Measurements from ENCODE around the gene BICDL1. TPM values are rescaled to one million over a fixed set of nuclear protein-coding genes. Genes with fewer than 3 reads are reported as not detected.

Gene BICDL1
- total RNA-seq, 1 experiment from 2014 or later: 14.4 TPM

DNA sequence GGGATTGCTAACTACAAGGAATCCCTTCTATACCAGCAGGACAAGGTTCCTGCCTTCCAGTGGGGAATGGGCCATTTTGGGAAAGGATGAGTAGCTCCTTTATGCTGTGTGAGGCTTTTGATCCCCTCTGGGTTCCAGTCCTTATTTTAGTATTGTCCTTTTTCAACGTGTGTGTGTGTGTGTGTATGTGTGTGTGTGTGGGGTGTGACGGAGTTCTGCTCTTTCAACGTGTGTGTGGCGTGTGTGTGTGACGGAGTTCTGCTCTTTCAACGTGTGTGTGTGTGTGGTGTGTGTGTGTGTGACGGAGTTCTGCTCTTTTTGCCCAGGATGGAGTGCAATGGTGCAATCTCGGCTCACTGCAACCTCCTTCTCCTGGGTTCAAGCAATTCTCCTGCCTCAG is 100.1 kb downstream of the BICDL1 start:
- TF ChIP-seq, protein P1, sequence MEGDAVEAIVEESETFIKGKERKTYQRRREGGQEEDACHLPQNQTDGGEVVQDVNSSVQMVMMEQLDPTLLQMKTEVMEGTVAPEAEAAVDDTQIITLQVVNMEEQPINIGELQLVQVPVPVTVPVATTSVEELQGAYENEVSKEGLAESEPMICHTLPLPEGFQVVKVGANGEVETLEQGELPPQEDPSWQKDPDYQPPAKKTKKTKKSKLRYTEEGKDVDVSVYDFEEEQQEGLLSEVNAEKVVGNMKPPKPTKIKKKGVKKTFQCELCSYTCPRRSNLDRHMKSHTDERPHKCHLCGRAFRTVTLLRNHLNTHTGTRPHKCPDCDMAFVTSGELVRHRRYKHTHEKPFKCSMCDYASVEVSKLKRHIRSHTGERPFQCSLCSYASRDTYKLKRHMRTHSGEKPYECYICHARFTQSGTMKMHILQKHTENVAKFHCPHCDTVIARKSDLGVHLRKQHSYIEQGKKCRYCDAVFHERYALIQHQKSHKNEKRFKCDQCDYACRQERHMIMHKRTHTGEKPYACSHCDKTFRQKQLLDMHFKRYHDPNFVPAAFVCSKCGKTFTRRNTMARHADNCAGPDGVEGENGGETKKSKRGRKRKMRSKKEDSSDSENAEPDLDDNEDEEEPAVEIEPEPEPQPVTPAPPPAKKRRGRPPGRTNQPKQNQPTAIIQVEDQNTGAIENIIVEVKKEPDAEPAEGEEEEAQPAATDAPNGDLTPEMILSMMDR (conservative IDR thresholded peaks at IDR 0.05): no peak
- TF ChIP-seq EZH2 (IDR thresholded peaks at IDR 0.05; ENCODE audit: low read depth): no peak
- H3K27ac ChIP-seq: no peak overlapping the region
- peaks cover 10% of the 10 kb centered on the region; the same call in 1 of the 2 replicates for H3F3A ChIP-seq (ENCODE audit: insufficient read depth, low read depth)
- H2AFZ ChIP-seq: no peak overlapping the region
- no peaks in the 10 kb centered on the region for H4K20me1 ChIP-seq (ENCODE audit: insufficient read depth)
- H3K27me3 ChIP-seq (ENCODE audit: insufficient read depth, low read depth): no peaks in the 10 kb centered on the region
- POLR2A ChIA-PET (ENCODE audit: unreplicated experiment): no interaction called here
- DNase-seq: no peak
- CTCF ChIA-PET: no interaction called here
- peaks cover 22% of the 10 kb centered on the region for H3K4me1 ChIP-seq (replicated peaks; ENCODE audit: insufficient read depth)
- no peaks in the 10 kb centered on the region for H3K36me3 ChIP-seq (ENCODE audit: low read depth)
- intact Hi-C loops (cut with micrococcal nuclease; ENCODE audit: unreplicated experiment): no loop called here
- no peaks in the 10 kb centered on the region for H3K9me2 ChIP-seq (ENCODE audit: insufficient read depth)
- H3K4me3 ChIP-seq: no peak overlapping the region
- H3K9me3 ChIP-seq (ENCODE audit: insufficient read depth, low read depth): no peaks in the 10 kb centered on the region
- no peak overlapping the region for H3K4me2 ChIP-seq
- no TSS peak for BruUV-seq (replicated peaks)
- H3K79me2 ChIP-seq (ENCODE audit: low read depth): no peaks in the 10 kb centered on the region

DNA sequence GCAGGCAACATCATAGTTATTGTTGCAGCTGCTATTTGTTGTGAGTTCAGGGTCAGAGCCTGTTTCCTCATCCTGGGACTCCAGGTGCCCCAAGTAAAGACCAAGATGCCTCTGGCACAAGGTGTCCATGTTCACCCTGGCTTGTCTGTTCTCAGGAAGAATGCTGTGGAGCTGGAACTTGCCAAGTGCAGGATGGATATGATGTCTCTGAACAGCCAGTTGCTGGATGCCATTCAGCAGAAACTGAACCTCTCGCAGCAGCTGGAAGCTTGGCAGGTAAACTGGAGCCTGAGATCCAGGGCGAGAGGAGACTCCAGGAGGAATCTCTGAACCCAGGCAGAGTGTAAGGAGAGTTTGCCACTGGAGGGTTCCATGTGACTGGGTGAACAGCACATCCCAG is 100.8 kb downstream of the BICDL1 start:
- peaks cover 22% of the 10 kb centered on the region for H3K4me1 ChIP-seq (replicated peaks; ENCODE audit: insufficient read depth)
- intact Hi-C loops (cut with micrococcal nuclease; ENCODE audit: unreplicated experiment): no loop called here
- no peak overlapping the region for H3K4me3 ChIP-seq
- no peak overlapping the region for H3K27ac ChIP-seq
- H3K9me2 ChIP-seq (ENCODE audit: insufficient read depth): no peaks in the 10 kb centered on the region
- H3K27me3 ChIP-seq (ENCODE audit: insufficient read depth, low read depth): no peaks in the 10 kb centered on the region
- no peak overlapping the region for H3K4me2 ChIP-seq
- no peak for TF ChIP-seq EZH2 (IDR thresholded peaks at IDR 0.05; ENCODE audit: low read depth)
- TF ChIP-seq, protein P1 (conservative IDR thresholded peaks at IDR 0.05): no peak
- DNase-seq: no peak
- no peaks in the 10 kb centered on the region for H3K9me3 ChIP-seq (ENCODE audit: insufficient read depth, low read depth)
- H3K79me2 ChIP-seq (ENCODE audit: low read depth): no peaks in the 10 kb centered on the region
- no peak overlapping the region for H2AFZ ChIP-seq
- ChIA-PET CTCF (no interaction called here), POLR2A (ENCODE audit: unreplicated experiment) (no interaction called here)
- no TSS peak for BruUV-seq (replicated peaks)
- peaks cover 9% of the 10 kb centered on the region; the same call in 1 of the 2 replicates for H3F3A ChIP-seq (ENCODE audit: insufficient read depth, low read depth)
- H4K20me1 ChIP-seq (ENCODE audit: insufficient read depth): no peaks in the 10 kb centered on the region
- H3K36me3 ChIP-seq (ENCODE audit: low read depth): no peaks in the 10 kb centered on the region

DNA sequence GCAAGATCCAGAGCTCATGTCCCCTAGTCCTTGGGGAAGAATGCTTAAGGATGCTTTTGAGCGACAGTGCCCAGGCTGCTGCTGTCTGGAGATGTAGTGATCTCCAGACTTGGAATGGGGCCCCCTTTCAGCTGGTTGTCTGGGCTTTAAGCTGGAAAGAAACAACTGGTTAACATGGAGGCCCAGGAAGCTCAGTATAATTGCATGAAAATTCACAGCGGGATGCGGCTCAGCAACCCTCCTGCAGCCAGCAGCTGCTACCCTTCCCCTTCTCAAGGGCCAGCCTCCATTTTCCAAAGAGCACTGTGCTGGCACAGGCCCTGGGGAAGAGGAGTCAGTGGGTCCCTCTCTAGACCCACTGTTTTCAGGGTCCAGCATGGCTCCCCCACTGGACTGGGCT is 101.2 kb downstream of the BICDL1 start:
- no peak overlapping the region for H2AFZ ChIP-seq
- H3K79me2 ChIP-seq (ENCODE audit: low read depth): no peaks in the 10 kb centered on the region
- no peaks in the 10 kb centered on the region for H3K9me2 ChIP-seq (ENCODE audit: insufficient read depth)
- H3K27me3 ChIP-seq (ENCODE audit: insufficient read depth, low read depth): no peaks in the 10 kb centered on the region
- no peak overlapping the region for H3K4me3 ChIP-seq
- no TSS peak for BruUV-seq (replicated peaks)
- TF ChIP-seq EZH2 (IDR thresholded peaks at IDR 0.05; ENCODE audit: low read depth): no peak
- TF ChIP-seq, protein P1 (conservative IDR thresholded peaks at IDR 0.05): no peak
- H4K20me1 ChIP-seq (ENCODE audit: insufficient read depth): no peaks in the 10 kb centered on the region
- CTCF ChIA-PET: no interaction called here
- intact Hi-C loops (cut with micrococcal nuclease; ENCODE audit: unreplicated experiment): no loop called here
- POLR2A ChIA-PET (ENCODE audit: unreplicated experiment): interaction anchor here (0.6 kb wide), 1 partner anchor 110 kb away, joined by 3 read pairs; no protein-coding TSS in a partner anchor
- no peak for DNase-seq
- H3K4me1 ChIP-seq (replicated peaks; ENCODE audit: insufficient read depth): peaks cover 22% of the 10 kb centered on the region
- no peak overlapping the region for H3K27ac ChIP-seq
- no peak overlapping the region for H3K4me2 ChIP-seq
- H3K36me3 ChIP-seq (ENCODE audit: low read depth): no peaks in the 10 kb centered on the region
- H3F3A ChIP-seq (ENCODE audit: insufficient read depth, low read depth): peaks cover 8% of the 10 kb centered on the region; the same call in 1 of the 2 replicates
- H3K9me3 ChIP-seq (ENCODE audit: insufficient read depth, low read depth): no peaks in the 10 kb centered on the region

Measured in PC-9 (cell line).